ENCODE data around the gene GJA10. TPM values are rescaled to one million over a fixed set of nuclear protein-coding genes. Genes with fewer than 3 reads are reported as not detected.

GJA10 gene
- total RNA-seq, 1 experiment from 2014 or later, result not detected

DNA sequence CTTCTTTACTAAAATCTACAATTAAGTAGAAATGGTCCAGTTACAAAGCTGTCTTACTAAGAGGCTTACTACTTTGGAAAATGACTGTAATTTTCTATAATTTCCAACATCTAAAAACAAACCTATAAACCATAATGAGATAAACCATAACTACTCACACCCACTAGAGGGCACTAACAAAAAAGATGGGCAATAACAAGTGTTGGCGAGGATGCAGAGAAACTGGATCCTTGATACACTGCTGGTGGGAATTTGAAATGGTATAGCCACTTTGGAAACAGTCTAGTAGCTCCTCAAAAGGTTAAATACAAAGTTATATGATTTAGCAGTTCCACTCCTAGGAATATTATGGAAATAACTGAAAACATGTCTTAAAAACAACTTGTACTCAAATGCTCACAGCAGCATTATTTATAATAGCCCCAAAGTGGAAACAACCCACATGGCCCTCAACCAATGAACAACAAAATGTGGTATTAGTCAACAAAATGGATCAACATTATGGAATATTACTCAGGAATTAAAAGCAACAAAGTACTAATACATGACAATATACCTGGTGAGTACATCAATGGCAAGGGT lies 50.6 kb downstream of the GJA10 start:
- in situ Hi-C loops (cut with HindIII; ENCODE audit: low pct_unique_long_range_greater_than_20kb, low sequenced_read_pairs), result no loop called here
- POLR2A ChIA-PET, result no interaction called here
- ATAC-seq (no peak), DNase-seq (ENCODE audit: low read depth, low spot score) (no peak)
- Histone ChIP-seq H3K27me3 (ENCODE audit: control insufficient read depth, insufficient read depth, low read length) (no peaks in the 10 kb centered on the region), H3K27ac (ENCODE audit: low read length) (no peak overlapping the region), H3K9me3 (ENCODE audit: control insufficient read depth, insufficient read depth, low read depth, low read length) (no peaks in the 10 kb centered on the region), H3K36me3 (ENCODE audit: control insufficient read depth, insufficient read depth, low read length) (no peaks in the 10 kb centered on the region), H3K4me3 (ENCODE audit: low read depth in 2 of 2, low read length in 2 of 2) (no peak overlapping the region), H3K4me1 (ENCODE audit: control insufficient read depth, insufficient read depth, low read length) (peaks cover 2% of the 10 kb centered on the region; the same call in 1 of the 2 replicates)
- CTCF ChIA-PET, result no interaction called here
- no peak for TF ChIP-seq SIN3A (IDR thresholded peaks at IDR 0.05; ENCODE audit: borderline replicate concordance, insufficient read depth, low read depth, low read length)
- TF ChIP-seq, protein P1, sequence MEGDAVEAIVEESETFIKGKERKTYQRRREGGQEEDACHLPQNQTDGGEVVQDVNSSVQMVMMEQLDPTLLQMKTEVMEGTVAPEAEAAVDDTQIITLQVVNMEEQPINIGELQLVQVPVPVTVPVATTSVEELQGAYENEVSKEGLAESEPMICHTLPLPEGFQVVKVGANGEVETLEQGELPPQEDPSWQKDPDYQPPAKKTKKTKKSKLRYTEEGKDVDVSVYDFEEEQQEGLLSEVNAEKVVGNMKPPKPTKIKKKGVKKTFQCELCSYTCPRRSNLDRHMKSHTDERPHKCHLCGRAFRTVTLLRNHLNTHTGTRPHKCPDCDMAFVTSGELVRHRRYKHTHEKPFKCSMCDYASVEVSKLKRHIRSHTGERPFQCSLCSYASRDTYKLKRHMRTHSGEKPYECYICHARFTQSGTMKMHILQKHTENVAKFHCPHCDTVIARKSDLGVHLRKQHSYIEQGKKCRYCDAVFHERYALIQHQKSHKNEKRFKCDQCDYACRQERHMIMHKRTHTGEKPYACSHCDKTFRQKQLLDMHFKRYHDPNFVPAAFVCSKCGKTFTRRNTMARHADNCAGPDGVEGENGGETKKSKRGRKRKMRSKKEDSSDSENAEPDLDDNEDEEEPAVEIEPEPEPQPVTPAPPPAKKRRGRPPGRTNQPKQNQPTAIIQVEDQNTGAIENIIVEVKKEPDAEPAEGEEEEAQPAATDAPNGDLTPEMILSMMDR (IDR thresholded peaks at IDR 0.05), result peak; percentile 43; the same call in 1 of the 2 replicates
- TF ChIP-seq, protein P2, sequence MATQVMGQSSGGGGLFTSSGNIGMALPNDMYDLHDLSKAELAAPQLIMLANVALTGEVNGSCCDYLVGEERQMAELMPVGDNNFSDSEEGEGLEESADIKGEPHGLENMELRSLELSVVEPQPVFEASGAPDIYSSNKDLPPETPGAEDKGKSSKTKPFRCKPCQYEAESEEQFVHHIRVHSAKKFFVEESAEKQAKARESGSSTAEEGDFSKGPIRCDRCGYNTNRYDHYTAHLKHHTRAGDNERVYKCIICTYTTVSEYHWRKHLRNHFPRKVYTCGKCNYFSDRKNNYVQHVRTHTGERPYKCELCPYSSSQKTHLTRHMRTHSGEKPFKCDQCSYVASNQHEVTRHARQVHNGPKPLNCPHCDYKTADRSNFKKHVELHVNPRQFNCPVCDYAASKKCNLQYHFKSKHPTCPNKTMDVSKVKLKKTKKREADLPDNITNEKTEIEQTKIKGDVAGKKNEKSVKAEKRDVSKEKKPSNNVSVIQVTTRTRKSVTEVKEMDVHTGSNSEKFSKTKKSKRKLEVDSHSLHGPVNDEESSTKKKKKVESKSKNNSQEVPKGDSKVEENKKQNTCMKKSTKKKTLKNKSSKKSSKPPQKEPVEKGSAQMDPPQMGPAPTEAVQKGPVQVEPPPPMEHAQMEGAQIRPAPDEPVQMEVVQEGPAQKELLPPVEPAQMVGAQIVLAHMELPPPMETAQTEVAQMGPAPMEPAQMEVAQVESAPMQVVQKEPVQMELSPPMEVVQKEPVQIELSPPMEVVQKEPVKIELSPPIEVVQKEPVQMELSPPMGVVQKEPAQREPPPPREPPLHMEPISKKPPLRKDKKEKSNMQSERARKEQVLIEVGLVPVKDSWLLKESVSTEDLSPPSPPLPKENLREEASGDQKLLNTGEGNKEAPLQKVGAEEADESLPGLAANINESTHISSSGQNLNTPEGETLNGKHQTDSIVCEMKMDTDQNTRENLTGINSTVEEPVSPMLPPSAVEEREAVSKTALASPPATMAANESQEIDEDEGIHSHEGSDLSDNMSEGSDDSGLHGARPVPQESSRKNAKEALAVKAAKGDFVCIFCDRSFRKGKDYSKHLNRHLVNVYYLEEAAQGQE (IDR thresholded peaks at IDR 0.05; ENCODE audit: insufficient read depth in 1 of 2, low read depth in 2 of 2, low read length in 1 of 2), result no peak
- intact Hi-C loops (cut with micrococcal nuclease; ENCODE audit: unreplicated experiment), result loop anchor here (5.0 to 10.0 kb wide), 2 partner anchors 342 to 450 kb away; no protein-coding TSS in a partner anchor
- BruUV-seq (replicated peaks), result no TSS peak

Other genes with a start within 250 kb of the GJA10 start
- gene MDN1, start 74.7 kb upstream of the GJA10 start, total RNA-seq (2021; ENCODE audit: unreplicated experiment), result 47.8 TPM
- gene CASP8AP2, start 64.6 kb upstream of the GJA10 start, total RNA-seq (2021; ENCODE audit: unreplicated experiment), result 22.9 TPM

Measured in Panc1 (cell line).